ENCODE measurements around the gene MANBA. TPM values are rescaled to one million over a fixed set of nuclear protein-coding genes. Genes with fewer than 3 reads are reported as not detected.

The MANBA gene
- total RNA-seq, 4 donors from 2014 or later, result 26.2 to 31.0 (median 27.7) TPM

DNA sequence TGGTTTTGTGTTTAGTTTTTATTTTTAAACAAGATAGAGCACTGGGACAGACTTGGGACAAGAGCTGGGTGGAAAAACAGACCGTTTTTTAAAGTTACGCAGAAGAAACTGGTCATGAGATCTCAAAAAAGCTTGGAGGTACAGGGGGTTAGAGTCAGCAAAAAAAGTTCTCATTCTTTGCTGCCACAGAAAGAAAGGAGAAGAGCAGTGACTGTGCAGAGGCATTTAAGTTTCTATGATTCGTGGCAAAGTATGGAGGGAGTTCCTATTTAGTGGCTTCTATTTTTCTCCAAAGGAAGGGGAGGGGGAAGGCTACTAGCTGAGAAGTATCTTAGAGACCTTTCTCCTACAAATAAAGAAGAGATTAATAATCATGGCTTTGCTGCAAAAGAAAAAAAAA, 68.3 kb downstream of the MANBA start:
- Histone ChIP-seq H3K27me3 (no peaks in the 10 kb centered on the region), H3K27ac (no peak overlapping the region), H3K4me1 (peaks cover 0 to 10% (median 0%) of the 10 kb centered on the region in 3 donors), H3K9me3 (no peaks in the 10 kb centered on the region), H3K36me3 (peaks cover 0 to 49% of the 10 kb centered on the region in 2 donors), H3K4me3 (no peak overlapping the region)
- TF ChIP-seq EP300 (IDR thresholded peaks at IDR 0.05) (no peak), POLR2AphosphoS5 (IDR thresholded peaks at IDR 0.05) (no peak), POLR2A (IDR thresholded peaks at IDR 0.05) (no peak), CTCF (IDR thresholded peaks at IDR 0.05) (no peak)
- 82 to 93% methylated on average over 3 of the region's 3 CpGs for WGBS, 2 donors (ENCODE audit: low coverage in 1 of 2)
- no peak for ATAC-seq

DNA sequence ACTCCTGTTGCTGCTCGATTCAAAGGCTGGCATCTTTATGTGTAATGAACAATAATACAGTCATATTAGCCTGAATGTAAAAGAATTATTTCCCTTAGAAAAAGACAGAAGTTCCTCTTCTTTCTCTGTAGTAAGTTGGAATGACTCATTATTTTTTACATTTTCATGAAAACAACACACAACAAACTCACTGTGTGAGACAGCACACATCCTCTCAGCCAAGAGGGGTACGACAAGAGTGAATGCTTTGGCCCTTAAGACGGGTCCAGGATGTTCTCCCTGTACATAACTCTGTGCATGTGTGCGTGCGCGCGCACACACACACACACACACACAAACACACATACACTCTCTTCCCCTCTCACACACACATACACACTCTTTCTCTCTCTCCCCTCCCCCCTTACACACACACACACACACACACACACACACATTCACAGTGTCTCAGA, 72.8 kb downstream of the MANBA start:
- peaks cover 0 to 31% of the 10 kb centered on the region in 2 donors for H3K36me3 ChIP-seq
- H3K27ac ChIP-seq, result no peak overlapping the region
- 75 to 84% methylated on average over 3 to 7 of the region's 7 CpGs for WGBS, 2 donors (ENCODE audit: low coverage in 1 of 2)
- no peaks in the 10 kb centered on the region for H3K27me3 ChIP-seq
- H3K4me3 ChIP-seq, result no peak overlapping the region
- H3K9me3 ChIP-seq, result no peaks in the 10 kb centered on the region
- no peak for TF ChIP-seq EP300 (IDR thresholded peaks at IDR 0.05)
- TF ChIP-seq POLR2AphosphoS5 (IDR thresholded peaks at IDR 0.05), result no peak
- no peak for TF ChIP-seq POLR2A (IDR thresholded peaks at IDR 0.05)
- no peak for TF ChIP-seq CTCF (IDR thresholded peaks at IDR 0.05)
- no peaks in the 10 kb centered on the region for H3K4me1 ChIP-seq
- ATAC-seq, result no peak

DNA sequence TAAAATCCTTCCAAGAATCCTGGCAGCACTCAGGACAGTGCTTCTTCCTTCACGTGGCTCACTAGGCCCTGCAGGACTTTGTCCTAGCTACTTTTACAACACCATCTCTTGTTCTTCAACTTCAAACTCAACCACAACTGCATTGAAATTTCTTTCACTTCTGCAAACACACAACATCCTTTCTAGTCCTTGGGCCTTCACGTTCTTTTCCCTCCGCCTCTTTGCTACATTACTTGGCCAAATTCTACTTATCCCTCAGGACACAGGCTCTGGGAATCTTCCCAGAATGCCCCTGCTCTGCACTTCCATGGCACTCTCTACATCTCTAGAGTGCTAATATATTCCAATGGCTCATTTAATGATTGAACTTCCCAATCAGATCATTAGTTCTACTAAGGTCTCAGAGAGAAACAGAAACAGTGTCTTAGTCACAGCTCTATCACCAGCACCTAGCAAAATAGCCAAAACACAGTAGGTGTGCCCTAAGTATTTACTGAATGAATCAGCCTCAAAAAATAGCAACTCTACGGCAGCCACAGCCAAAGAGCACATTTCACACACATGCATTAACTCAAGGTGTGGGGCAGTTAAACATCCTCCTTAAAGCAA, 73.3 kb downstream of the MANBA start:
- H3K4me1 ChIP-seq, result no peaks in the 10 kb centered on the region
- no peaks in the 10 kb centered on the region for H3K27me3 ChIP-seq
- WGBS, 2 donors (ENCODE audit: low coverage in 1 of 2), result 59 to 71% methylated on average over 4 of the region's 4 CpGs
- H3K36me3 ChIP-seq, result peaks cover 0 to 34% of the 10 kb centered on the region in 2 donors
- ATAC-seq, result no peak
- TF ChIP-seq POLR2AphosphoS5 (IDR thresholded peaks at IDR 0.05), result no peak
- TF ChIP-seq EP300 (IDR thresholded peaks at IDR 0.05), result no peak
- no peak for TF ChIP-seq CTCF (IDR thresholded peaks at IDR 0.05)
- TF ChIP-seq POLR2A (IDR thresholded peaks at IDR 0.05), result no peak
- no peak overlapping the region for H3K4me3 ChIP-seq
- H3K27ac ChIP-seq, result no peak overlapping the region
- no peaks in the 10 kb centered on the region for H3K9me3 ChIP-seq

DNA sequence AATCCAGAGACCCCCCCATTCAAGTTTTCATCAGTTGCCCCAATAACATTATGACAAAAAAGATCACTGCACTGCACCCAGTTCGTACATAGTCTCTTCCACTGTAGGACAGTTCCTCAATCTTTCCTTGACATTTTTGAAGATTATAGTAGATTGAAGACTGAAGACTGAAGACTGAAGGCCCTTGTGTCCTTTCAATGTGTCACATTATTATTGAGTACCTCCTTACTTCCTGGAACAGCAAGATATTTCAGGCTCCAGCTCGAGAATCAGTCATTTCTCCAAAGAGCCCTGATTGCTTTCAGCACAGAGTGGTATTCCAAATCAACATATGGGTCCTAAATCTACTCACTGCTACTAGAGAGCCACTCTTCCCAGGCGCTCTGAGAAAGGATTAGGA, 75.0 kb downstream of the MANBA start:
- no peak for ATAC-seq
- TF ChIP-seq POLR2AphosphoS5 (IDR thresholded peaks at IDR 0.05), result no peak
- no peak for TF ChIP-seq EP300 (IDR thresholded peaks at IDR 0.05)
- no peak for TF ChIP-seq POLR2A (IDR thresholded peaks at IDR 0.05)
- no peak for TF ChIP-seq CTCF (IDR thresholded peaks at IDR 0.05)
- no peak overlapping the region for H3K4me3 ChIP-seq
- no peaks in the 10 kb centered on the region for H3K4me1 ChIP-seq
- no peaks in the 10 kb centered on the region for H3K27me3 ChIP-seq
- 76 to 91% methylated on average over 3 of the region's 3 CpGs for WGBS, 2 donors (ENCODE audit: low coverage in 1 of 2)
- peaks cover 0 to 43% of the 10 kb centered on the region in 2 donors for H3K36me3 ChIP-seq
- H3K27ac ChIP-seq, result no peak overlapping the region
- no peaks in the 10 kb centered on the region for H3K9me3 ChIP-seq

- no peak for TF ChIP-seq CTCF (IDR thresholded peaks at IDR 0.05)
- TF ChIP-seq POLR2AphosphoS5 (IDR thresholded peaks at IDR 0.05), result no peak
- no peak for TF ChIP-seq EP300 (IDR thresholded peaks at IDR 0.05)
- no peak for TF ChIP-seq POLR2A (IDR thresholded peaks at IDR 0.05)
- WGBS, 2 donors (ENCODE audit: low coverage in 1 of 2), result 70 to 82% methylated on average over 4 of the region's 4 CpGs
- Histone ChIP-seq H3K4me3 (no peak overlapping the region), H3K27ac (no peak overlapping the region), H3K27me3 (no peaks in the 10 kb centered on the region), H3K4me1 (no peaks in the 10 kb centered on the region), H3K9me3 (no peaks in the 10 kb centered on the region), H3K36me3 (peaks cover 0 to 36% of the 10 kb centered on the region in 2 donors)
- no peak for ATAC-seq
Measured at GRCh38 chr4:102684610-102685052, 76.1 kb downstream of the MANBA start.

Data from gastroesophageal sphincter (tissue), 4 donors.